Progenitor cell of endocrine pancreas (in vitro differentiated cells): ENCODE measurements around the gene PDSS2. TPM values are rescaled to one million over a fixed set of nuclear protein-coding genes. Genes with fewer than 3 reads are reported as not detected.

ENCODE experiments used
- DNase-seq: peaks from one replicate; pipeline ENCODE4 v3.0.0; 2021; ENCODE audit warnings: low spot score; ENCODE audit not compliant: unreplicated experiment
- H3K27ac Mint-ChIP-seq: 2 replicates; pipeline ENCODE4 v1.8.0; 2021; ENCODE audit warnings: mild to moderate bottlenecking, moderate library complexity, mixed read lengths
- H3K27me3 Mint-ChIP-seq: 2 replicates; pipeline ENCODE4 v1.8.0; 2021; ENCODE audit warnings: mixed read lengths
- H3K36me3 Mint-ChIP-seq: 2 replicates; pipeline ENCODE4 v1.8.0; 2022; ENCODE audit warnings: mixed read lengths; ENCODE audit not compliant: insufficient read depth
- H3K4me1 Mint-ChIP-seq: 2 replicates; pipeline ENCODE4 v1.8.0; 2021; ENCODE audit warnings: low read depth, mixed read lengths
- H3K4me3 Mint-ChIP-seq: 2 replicates; pipeline ENCODE4 v1.8.0; 2021; ENCODE audit warnings: low read depth, mild to moderate bottlenecking, moderate library complexity, mixed read lengths
- H3K9me3 Mint-ChIP-seq: 2 replicates; pipeline ENCODE4 v1.8.0; 2021; ENCODE audit warnings: low read depth, mixed read lengths
- CTCF ChIP-seq: fragments of 200-600 bp; sonication (generic); IDR thresholded peaks from one replicate; pipeline ENCODE4 v1.5.0; 2021; ENCODE audit warnings: antibody characterized with exemption, mild to moderate bottlenecking; ENCODE audit not compliant: unreplicated experiment
- total RNA-seq: library from RNA; stranded (reverse); gene quantifications from 2 replicates; pipeline ENCODE4 v1.2.1, GENCODE V29; 2021

PDSS2 gene
- total RNA-seq, 1 donor from 2014 or later, result 12.8 TPM

- H3K27me3 Mint-ChIP-seq, result peaks cover 5% of the 10 kb centered on the region
- H3K4me3 Mint-ChIP-seq, result no peak overlapping the region
- no peaks in the 10 kb centered on the region for H3K9me3 Mint-ChIP-seq
- H3K4me1 Mint-ChIP-seq, result peaks cover 8% of the 10 kb centered on the region
- H3K36me3 Mint-ChIP-seq, result no peaks in the 10 kb centered on the region
- no peak for DNase-seq
- H3K27ac Mint-ChIP-seq, result no peak overlapping the region
- TF ChIP-seq CTCF, result no peak
Observed at GRCh38 chr6:107495971-107496370, 36.6 kb upstream of the PDSS2 start.

- no peak overlapping the region for H3K4me3 Mint-ChIP-seq
- no peak for TF ChIP-seq CTCF
- no peaks in the 10 kb centered on the region for H3K9me3 Mint-ChIP-seq
- peaks cover 8% of the 10 kb centered on the region for H3K4me1 Mint-ChIP-seq
- no peak overlapping the region for H3K27ac Mint-ChIP-seq
- DNase-seq, result no peak
- H3K27me3 Mint-ChIP-seq, result peaks cover 5% of the 10 kb centered on the region
- no peaks in the 10 kb centered on the region for H3K36me3 Mint-ChIP-seq
Observed at GRCh38 chr6:107495196-107495643, 35.9 kb upstream of the PDSS2 start.

- Mint-ChIP-seq H3K27ac (no peak overlapping the region), H3K9me3 (no peaks in the 10 kb centered on the region), H3K27me3 (peaks cover 12% of the 10 kb centered on the region), H3K36me3 (no peaks in the 10 kb centered on the region), H3K4me3 (no peak overlapping the region), H3K4me1 (peaks cover 11% of the 10 kb centered on the region)
- peak; percentile 21 for DNase-seq
- no peak for TF ChIP-seq CTCF
Observed at GRCh38 chr6:107493158-107494057, 34.0 kb upstream of the PDSS2 start.

- no peak overlapping the region for H3K4me3 Mint-ChIP-seq
- H3K27me3 Mint-ChIP-seq, result peaks cover 26% of the 10 kb centered on the region
- no peaks in the 10 kb centered on the region for H3K9me3 Mint-ChIP-seq
- H3K27ac Mint-ChIP-seq, result no peak overlapping the region
- no peaks in the 10 kb centered on the region for H3K36me3 Mint-ChIP-seq
- no peak for TF ChIP-seq CTCF
- peaks cover 18% of the 10 kb centered on the region for H3K4me1 Mint-ChIP-seq
- DNase-seq, result no peak
Observed at GRCh38 chr6:107491760-107492660, 32.6 kb upstream of the PDSS2 start.

- Mint-ChIP-seq H3K27ac (no peak overlapping the region), H3K27me3 (peaks cover 32% of the 10 kb centered on the region), H3K4me3 (no peak overlapping the region), H3K36me3 (no peaks in the 10 kb centered on the region), H3K4me1 (peaks cover 18% of the 10 kb centered on the region), H3K9me3 (no peaks in the 10 kb centered on the region)
- peak; percentile 39 for DNase-seq
- no peak for TF ChIP-seq CTCF
Observed at GRCh38 chr6:107491138-107491609, 31.8 kb upstream of the PDSS2 start.
